ENCODE measurements around the gene FGF2.
A peak's percentile ranks its signal among the peaks of the same experiment; 100 is the strongest.
"Not testable (repeated sequence)": the region's sequence is repeated elsewhere in the genome, so short reads cannot be mapped to it uniquely, and the experiment has no call there.

The FGF2 gene

DNA sequence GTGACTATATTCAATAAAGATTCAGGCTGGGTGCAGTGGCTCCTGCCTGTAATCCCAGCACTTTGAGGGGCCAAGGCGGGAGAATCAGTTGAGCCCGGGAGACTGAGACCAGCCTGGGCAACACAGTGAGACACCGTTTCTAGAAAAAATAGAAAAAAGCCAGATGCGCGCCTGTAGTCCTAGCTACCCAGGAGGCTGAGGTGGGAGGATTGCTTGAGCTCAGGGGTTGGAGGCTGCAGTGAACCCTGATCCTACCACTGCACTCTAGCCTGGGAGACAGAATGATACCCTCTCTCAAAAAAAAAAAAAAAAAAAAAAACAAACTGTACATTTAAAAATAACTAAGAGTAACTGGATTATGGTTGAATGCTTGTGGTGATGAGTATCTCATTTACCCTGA, 94.7 kb downstream of the FGF2 start:
- Histone ChIP-seq H3K27ac (no peak overlapping the region), H3K4me3 (peak overlapping the region; percentile 92), H3K4me1 (peaks cover 18% of the 10 kb centered on the region), H3K4me2 (peak overlapping the region; percentile 76), H3K36me3 (no peaks in the 10 kb centered on the region), H3K9me3 (no peaks in the 10 kb centered on the region), H3K27me3 (no peaks in the 10 kb centered on the region), H3K9ac (no peak overlapping the region; the same call in 1 of the 2 replicates), H4K20me1 (0 out of 2 replicates have a peak, but pooled peaks cover 5% of the 10 kb centered on the region)
- no peak for TF ChIP-seq Cebpa-rat (IDR thresholded peaks at IDR 0.05)

DNA sequence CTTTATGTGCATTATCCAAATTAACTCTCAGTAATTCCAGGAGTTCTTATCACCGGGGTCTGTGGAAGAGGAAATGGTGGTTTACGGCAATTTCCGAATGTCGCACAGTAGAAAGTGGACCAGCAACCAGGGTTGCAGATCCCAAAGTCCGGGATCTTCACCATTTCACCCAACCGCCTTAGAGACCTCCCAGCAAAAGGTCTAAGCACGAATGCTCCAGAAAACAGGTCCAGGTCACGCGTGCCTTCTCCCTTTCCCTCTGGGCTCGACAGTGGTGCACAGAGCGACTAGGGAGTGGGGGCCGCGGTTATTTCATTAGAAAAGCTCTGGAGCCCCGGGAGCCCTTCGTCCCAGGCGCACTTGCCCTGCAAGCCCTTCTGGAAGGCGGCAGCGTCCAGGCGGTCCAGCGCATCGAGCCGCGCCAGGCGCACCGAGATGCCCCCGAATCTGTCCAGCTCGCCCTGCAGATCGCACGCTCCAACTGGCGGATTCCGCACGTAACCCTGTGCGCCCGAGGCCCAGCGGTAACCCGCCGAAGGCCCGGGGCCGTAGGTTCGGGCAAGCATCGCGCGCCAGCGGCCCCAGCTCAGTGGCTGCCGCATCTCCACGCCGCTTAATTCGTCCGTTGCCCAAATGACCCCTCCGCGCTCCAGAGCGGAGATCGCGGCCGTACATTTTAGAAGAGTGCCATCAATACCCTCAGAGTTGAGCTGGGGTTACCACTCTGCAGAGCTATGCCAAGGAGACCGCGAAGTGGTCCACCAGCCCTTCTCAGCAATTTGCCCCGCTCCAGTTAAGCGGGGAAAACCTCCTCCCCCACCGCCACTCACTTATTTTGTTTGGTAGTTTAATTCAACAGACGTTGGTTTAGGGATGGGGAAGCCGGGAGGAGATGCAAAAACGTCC, 95.6 kb downstream of the FGF2 start, which contains the start of gene NUDT6:
Gene NUDT6, minus strand, starts transcription at position 627 of the 906 bp plus-strand sequence. Its CDS starts 25 bp downstream, at position 602.
- H3K4me3 ChIP-seq: peak within 1 kb of the TSS; percentile 92
- no peak for TF ChIP-seq Cebpa-rat (IDR thresholded peaks at IDR 0.05)
- no peaks in the 10 kb centered on the region for H3K36me3 ChIP-seq
- H4K20me1 ChIP-seq: peaks cover 9% of the 10 kb centered on the region; the same call in 1 of the 2 replicates
- peak within 1 kb of the TSS; percentile 76 for H3K4me2 ChIP-seq
- peak within 1 kb of the TSS; percentile 69 for H3K27ac ChIP-seq
- H3K27me3 ChIP-seq: no peaks in the 10 kb centered on the region
- peak within 1 kb of the TSS; percentile 79 for H3K9ac ChIP-seq
- H3K4me1 ChIP-seq: peaks cover 18% of the 10 kb centered on the region
- no peaks in the 10 kb centered on the region for H3K9me3 ChIP-seq

DNA sequence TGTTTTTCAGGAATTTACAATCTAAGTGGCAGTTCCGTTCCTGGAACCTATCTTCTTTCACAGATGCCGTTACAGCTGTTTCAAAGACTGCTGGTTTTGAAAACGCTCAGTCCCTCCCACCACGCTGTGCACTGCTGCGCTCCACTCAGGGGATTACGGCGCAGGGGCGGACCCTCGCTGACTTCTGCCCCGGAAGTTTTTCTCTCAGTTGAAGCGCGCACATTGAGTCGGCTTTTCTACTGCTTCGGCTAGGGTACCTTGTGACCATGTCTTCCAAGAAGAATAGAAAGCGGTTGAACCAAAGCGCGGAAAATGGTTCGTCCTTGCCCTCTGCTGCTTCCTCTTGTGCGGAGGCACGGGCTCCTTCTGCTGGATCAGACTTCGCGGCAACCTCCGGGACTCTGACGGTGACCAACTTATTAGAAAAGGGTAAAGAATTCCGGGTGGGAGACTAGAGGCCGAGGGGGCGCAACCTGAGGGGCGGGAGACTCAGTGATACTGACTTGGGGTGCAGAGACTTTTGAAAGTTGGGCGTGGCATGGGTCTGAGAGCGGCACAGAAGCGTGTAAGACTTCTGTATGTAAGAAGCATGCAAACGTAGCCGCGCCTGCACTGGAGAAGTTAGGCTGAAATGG, 96.4 kb downstream of the FGF2 start:
- Histone ChIP-seq H3K36me3 (0 out of 2 replicates have a peak, but pooled peaks cover 3% of the 10 kb centered on the region), H3K9ac (peak overlapping the region; percentile 79), H3K4me1 (peaks cover 18% of the 10 kb centered on the region), H3K4me3 (peak overlapping the region; percentile 92), H3K9me3 (no peaks in the 10 kb centered on the region), H3K27me3 (no peaks in the 10 kb centered on the region), H4K20me1 (peaks cover 9% of the 10 kb centered on the region; the same call in 1 of the 2 replicates), H3K4me2 (peak overlapping the region; percentile 76), H3K27ac (peak overlapping the region; percentile 69)
- no peak for TF ChIP-seq Cebpa-rat (IDR thresholded peaks at IDR 0.05)

DNA sequence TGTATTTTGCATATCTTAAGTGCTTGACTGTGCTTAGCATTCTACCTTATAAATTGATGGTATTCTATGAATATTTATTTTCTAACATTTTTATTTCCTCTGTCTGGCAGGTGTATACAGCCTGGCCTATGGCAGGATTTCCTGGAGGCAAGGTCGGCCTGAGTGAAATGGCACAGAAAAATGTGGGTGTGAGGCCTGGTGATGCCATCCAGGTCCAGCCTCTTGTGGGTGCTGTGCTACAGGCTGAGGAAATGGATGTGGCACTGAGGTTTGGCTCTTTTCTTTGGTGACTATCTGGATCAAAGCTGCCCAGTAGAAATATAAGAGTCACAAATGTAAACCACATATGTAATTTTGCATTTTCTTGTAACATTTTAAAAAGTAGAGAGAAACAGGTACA, 102.3 kb downstream of the FGF2 start:
- H3K27me3 ChIP-seq: no peaks in the 10 kb centered on the region
- no peak overlapping the region for H3K27ac ChIP-seq
- no peak overlapping the region for H3K4me3 ChIP-seq
- no peak for TF ChIP-seq Cebpa-rat (IDR thresholded peaks at IDR 0.05)
- peaks cover 9% of the 10 kb centered on the region; the same call in 1 of the 2 replicates for H4K20me1 ChIP-seq
- no peak overlapping the region for H3K9ac ChIP-seq
- H3K36me3 ChIP-seq: peaks cover 36% of the 10 kb centered on the region
- no peaks in the 10 kb centered on the region for H3K9me3 ChIP-seq
- H3K4me1 ChIP-seq: peaks cover 7% of the 10 kb centered on the region
- H3K4me2 ChIP-seq: no peak overlapping the region

DNA sequence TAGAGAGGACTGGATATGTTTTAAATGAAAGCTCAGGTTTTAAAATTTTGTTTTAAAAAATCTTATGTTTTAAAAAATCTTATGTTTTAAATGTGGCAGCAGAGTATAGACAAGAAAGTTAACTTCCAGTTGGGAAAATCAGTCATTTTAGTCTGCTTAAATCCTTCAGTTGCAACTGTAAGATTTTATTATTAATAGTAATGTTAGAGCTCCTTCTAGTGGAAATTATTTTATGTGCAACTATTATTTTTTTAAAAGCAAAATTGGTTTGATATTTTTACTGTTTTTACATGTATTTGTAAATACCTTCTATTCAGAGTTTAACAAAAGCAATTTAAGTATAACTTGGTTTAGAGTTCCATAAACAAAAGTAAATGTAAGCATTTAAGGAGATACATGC, 104.2 kb downstream of the FGF2 start:
- Histone ChIP-seq H3K4me2 (no peak overlapping the region), H3K4me3 (no peak overlapping the region), H4K20me1 (peaks cover 4% of the 10 kb centered on the region; the same call in 1 of the 2 replicates), H3K9ac (no peak overlapping the region), H3K4me1 (no peaks in the 10 kb centered on the region), H3K27me3 (no peaks in the 10 kb centered on the region), H3K27ac (no peak overlapping the region), H3K36me3 (peaks cover 53% of the 10 kb centered on the region), H3K9me3 (no peaks in the 10 kb centered on the region)
- no peak for TF ChIP-seq Cebpa-rat (IDR thresholded peaks at IDR 0.05)

DNA sequence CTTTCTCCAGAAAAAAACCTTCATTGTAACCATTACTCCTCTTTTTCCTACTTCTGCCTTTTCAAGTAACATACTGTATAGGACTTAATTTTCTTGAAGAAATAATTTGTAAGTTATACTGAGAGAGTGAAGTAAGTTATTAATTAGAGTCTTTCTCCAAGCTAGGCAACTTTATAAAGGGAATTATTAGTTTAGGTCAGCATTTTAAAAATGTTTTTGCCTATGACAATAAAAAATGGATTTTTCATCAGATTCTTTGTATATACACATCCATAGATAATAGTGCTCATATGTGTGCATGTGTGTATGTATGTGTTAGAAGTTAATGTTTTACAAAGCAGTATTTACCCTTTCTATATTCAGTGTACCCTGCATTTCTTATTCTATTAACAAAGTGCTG, 106.1 kb downstream of the FGF2 start:
- Histone ChIP-seq H3K9ac (no peak overlapping the region), H3K36me3 (peaks cover 68% of the 10 kb centered on the region), H3K27me3 (no peaks in the 10 kb centered on the region), H3K27ac (no peak overlapping the region), H3K9me3 (no peaks in the 10 kb centered on the region), H3K4me2 (no peak overlapping the region), H4K20me1 (no peaks in the 10 kb centered on the region), H3K4me1 (no peaks in the 10 kb centered on the region), H3K4me3 (no peak overlapping the region)
- TF ChIP-seq Cebpa-rat (IDR thresholded peaks at IDR 0.05): no peak

DNA sequence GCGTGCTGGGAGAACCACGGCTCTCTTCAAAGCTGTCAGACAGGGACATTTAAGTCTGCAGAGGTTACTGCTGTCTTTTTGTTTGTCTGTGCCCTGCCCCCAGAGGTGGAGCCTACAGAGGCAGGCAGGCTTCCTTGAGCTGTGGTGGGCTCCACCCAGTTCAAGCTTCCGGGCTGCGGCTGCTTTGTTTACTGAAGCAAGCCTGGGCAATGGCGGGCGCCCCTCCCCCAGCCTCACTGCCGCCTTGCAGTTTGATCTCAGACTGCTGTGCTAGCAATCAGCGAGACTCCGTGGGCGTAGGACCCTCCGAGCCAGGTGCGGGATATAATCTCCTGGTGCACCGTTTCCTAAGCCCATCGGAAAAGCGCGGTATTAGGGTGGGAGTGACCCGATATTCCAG, 118.5 kb downstream of the FGF2 start:
- H3K9ac ChIP-seq, H3K27me3 ChIP-seq, H4K20me1 ChIP-seq, H3K4me1 ChIP-seq, H3K4me3 ChIP-seq, H3K27ac ChIP-seq, H3K9me3 ChIP-seq, H3K4me2 ChIP-seq: not testable (repeated sequence)
- peaks cover 46% of the 10 kb centered on the region for H3K36me3 ChIP-seq

DNA sequence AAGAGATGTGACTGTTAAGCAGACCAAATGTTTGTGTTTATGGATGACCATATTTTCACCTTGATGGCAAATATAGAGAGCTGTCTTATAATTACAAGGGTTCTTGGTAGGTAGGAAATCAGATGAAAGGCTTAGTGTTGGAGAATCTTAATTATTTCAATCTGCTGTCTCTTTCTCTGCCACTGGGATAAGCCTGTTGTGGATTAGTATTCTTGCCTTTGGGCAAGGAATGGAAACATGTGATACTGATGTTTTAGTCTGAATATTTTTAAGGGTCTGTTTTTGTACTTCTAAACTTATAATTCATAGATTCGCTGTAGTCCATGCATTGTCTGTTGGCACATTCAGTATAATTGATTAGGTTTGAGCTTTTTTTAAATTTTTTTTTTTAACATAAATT, 119.5 kb downstream of the FGF2 start:
- no peak overlapping the region for H3K9ac ChIP-seq
- H3K27ac ChIP-seq: no peak overlapping the region
- no peak for TF ChIP-seq Cebpa-rat (IDR thresholded peaks at IDR 0.05)
- no peaks in the 10 kb centered on the region for H3K27me3 ChIP-seq
- H4K20me1 ChIP-seq: no peaks in the 10 kb centered on the region
- no peak overlapping the region for H3K4me3 ChIP-seq
- no peak overlapping the region for H3K4me2 ChIP-seq
- no peaks in the 10 kb centered on the region for H3K9me3 ChIP-seq
- no peaks in the 10 kb centered on the region for H3K4me1 ChIP-seq
- peaks cover 55% of the 10 kb centered on the region for H3K36me3 ChIP-seq
